ENCODE measurements around the gene TRMT1.
A peak's percentile ranks its signal among the peaks of the same experiment; 100 is the strongest.

TRMT1 gene

DNA sequence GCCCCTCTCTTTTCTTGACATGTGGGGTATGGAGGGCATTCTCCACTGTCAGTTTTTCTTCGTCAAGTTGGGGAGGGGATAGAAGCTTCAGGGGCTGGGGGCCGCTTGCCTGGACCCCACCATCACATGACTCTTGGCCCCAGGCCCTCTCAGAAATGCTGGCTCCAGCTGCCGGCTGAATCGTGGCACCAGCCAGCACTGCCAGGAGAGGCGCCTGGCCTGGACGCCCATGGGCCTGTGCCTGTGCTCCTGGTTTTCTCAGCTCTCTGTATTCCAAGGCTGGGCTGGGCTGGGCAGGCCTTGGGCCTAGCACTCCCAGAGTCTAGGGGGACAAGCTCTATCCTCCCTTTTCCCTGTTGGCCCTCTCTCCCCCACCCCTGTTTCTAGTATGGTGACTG is 52.4 kb downstream of the TRMT1 start:
- TF ChIP-seq, protein P1, sequence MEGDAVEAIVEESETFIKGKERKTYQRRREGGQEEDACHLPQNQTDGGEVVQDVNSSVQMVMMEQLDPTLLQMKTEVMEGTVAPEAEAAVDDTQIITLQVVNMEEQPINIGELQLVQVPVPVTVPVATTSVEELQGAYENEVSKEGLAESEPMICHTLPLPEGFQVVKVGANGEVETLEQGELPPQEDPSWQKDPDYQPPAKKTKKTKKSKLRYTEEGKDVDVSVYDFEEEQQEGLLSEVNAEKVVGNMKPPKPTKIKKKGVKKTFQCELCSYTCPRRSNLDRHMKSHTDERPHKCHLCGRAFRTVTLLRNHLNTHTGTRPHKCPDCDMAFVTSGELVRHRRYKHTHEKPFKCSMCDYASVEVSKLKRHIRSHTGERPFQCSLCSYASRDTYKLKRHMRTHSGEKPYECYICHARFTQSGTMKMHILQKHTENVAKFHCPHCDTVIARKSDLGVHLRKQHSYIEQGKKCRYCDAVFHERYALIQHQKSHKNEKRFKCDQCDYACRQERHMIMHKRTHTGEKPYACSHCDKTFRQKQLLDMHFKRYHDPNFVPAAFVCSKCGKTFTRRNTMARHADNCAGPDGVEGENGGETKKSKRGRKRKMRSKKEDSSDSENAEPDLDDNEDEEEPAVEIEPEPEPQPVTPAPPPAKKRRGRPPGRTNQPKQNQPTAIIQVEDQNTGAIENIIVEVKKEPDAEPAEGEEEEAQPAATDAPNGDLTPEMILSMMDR (IDR thresholded peaks at IDR 0.05; ENCODE audit: poor library complexity, severe bottlenecking): no peak
- Histone ChIP-seq H3K4me3 (ENCODE audit: severe bottlenecking) (no peak overlapping the region), H3K27me3 (ENCODE audit: insufficient read depth, poor library complexity, severe bottlenecking) (no peaks in the 10 kb centered on the region), H3K4me1 (ENCODE audit: insufficient read depth, poor library complexity, severe bottlenecking) (peaks cover 11% of the 10 kb centered on the region), H3K9me3 (ENCODE audit: severe bottlenecking) (no peaks in the 10 kb centered on the region), H3K27ac (ENCODE audit: poor library complexity, severe bottlenecking) (no peak overlapping the region), H3K36me3 (ENCODE audit: low read depth) (no peaks in the 10 kb centered on the region)
- ATAC-seq (ENCODE audit: low read depth) (no peak), DNase-seq (ENCODE audit: low spot score) (no peak)

DNA sequence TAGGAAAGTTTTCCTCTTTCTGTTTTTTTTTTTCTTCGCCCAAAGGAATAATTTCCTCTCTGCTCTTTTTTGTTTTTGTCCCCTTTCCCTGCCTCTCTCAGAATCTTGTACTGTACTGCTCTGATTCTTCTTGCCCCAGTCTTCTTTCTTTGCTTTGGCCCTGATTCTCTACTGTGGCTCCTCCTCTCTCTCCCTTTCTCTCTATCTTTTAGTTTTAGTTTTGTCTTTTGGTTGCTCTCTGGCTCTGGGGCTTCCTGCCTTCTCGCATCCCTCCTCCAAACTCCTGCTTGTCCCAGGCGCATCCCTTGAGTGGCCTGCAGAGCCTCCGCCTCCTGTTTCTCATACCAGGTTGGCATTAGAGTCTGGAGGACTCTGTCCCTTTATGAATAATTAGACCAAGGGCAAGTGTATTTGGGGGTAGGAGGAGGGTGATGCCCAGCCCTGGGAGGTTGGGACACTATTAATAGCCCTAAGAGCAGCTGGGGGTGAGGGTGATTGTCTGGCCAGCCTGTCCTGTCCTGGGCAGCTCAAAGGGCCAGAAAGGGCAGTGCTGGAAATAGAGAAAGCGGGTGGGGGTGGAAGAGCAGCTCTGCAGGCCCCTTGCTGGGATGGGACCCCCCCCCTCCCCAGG is 53.0 kb downstream of the TRMT1 start:
- no peak for DNase-seq (ENCODE audit: low spot score)
- Histone ChIP-seq H3K4me1 (ENCODE audit: insufficient read depth, poor library complexity, severe bottlenecking) (peaks cover 11% of the 10 kb centered on the region), H3K27ac (ENCODE audit: poor library complexity, severe bottlenecking) (no peak overlapping the region), H3K4me3 (ENCODE audit: severe bottlenecking) (no peak overlapping the region), H3K36me3 (ENCODE audit: low read depth) (no peaks in the 10 kb centered on the region), H3K27me3 (ENCODE audit: insufficient read depth, poor library complexity, severe bottlenecking) (no peaks in the 10 kb centered on the region), H3K9me3 (ENCODE audit: severe bottlenecking) (no peaks in the 10 kb centered on the region)
- TF ChIP-seq, protein P1 (IDR thresholded peaks at IDR 0.05; ENCODE audit: poor library complexity, severe bottlenecking): no peak
- no peak for ATAC-seq (ENCODE audit: low read depth)

DNA sequence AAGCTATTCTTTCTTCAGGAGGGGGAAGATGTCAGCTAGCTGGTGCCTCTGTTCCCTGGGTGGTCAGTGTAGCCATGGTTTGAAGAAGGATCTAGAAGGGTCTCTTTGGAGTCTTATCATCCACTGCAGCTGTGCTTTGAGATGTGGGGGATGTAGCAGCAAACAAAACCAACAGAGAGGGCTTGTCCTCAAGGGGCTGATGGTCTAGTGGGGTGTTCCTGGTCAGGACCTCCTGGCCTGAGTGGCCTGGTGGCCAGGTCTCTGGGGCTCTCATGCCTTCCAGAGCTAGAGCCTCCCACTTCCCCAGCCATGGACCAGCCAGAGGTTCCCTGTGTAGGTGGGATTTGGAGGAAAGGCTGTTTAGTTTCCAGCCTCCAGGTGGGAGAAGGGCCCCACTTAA is 54.2 kb downstream of the TRMT1 start:
- H3K4me3 ChIP-seq (ENCODE audit: severe bottlenecking): no peak overlapping the region
- no peaks in the 10 kb centered on the region for H3K9me3 ChIP-seq (ENCODE audit: severe bottlenecking)
- no peak for DNase-seq (ENCODE audit: low spot score)
- H3K36me3 ChIP-seq (ENCODE audit: low read depth): no peaks in the 10 kb centered on the region
- ATAC-seq (ENCODE audit: low read depth): no peak
- TF ChIP-seq, protein P1 (IDR thresholded peaks at IDR 0.05; ENCODE audit: poor library complexity, severe bottlenecking): no peak
- H3K27me3 ChIP-seq (ENCODE audit: insufficient read depth, poor library complexity, severe bottlenecking): no peaks in the 10 kb centered on the region
- no peak overlapping the region for H3K27ac ChIP-seq (ENCODE audit: poor library complexity, severe bottlenecking)
- H3K4me1 ChIP-seq (ENCODE audit: insufficient read depth, poor library complexity, severe bottlenecking): peaks cover 11% of the 10 kb centered on the region

DNA sequence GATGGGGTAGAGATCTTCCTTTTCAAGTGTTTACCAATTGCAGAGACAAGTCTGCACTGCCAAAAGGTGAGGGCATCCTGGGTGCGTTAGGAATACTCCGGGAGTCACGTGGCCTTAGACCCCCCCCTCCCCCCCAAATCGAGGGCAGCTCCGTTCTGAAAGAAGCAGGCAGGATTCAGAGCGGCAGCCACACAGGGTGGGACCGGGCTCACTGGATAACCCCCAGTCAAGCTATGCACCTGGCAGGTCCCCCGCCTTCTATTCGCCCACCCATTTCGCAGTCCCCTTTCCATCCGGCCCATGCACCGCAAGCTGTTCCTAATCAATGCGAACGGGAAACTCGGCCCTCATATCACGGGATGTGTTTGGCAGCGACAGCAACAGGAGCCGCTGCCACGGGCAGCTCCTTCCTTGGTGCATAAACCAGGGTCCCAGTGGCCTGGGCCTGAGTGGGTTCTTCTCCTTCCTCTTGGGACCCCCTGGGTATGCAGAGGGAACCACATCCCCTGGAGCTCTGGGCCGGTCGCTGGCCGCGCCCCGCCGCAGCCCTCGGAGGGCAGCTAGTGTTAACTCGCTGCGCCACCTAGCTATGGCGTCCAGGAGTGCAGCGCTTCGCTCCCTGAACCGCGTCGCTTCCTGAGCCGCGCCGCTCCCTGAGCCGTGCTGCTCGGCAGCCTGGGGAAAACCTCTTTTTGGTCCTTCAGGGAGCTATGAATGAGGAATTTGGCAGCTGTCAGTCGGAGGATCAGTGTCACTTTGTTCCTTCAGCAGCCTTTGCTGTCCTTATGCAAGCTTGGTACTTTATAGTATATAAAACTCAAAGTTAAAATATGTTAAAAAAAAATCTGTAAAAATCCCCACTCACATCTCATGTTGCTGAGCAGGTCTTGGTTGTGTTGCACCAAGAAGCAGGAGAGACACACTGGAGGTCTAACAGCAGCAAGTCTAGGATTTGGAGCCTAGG is 55.3 kb downstream of the TRMT1 start:
- Histone ChIP-seq H3K27me3 (ENCODE audit: insufficient read depth, poor library complexity, severe bottlenecking) (no peaks in the 10 kb centered on the region), H3K36me3 (ENCODE audit: low read depth) (no peaks in the 10 kb centered on the region), H3K4me1 (ENCODE audit: insufficient read depth, poor library complexity, severe bottlenecking) (peaks cover 16% of the 10 kb centered on the region), H3K9me3 (ENCODE audit: severe bottlenecking) (no peaks in the 10 kb centered on the region), H3K4me3 (ENCODE audit: severe bottlenecking) (peak overlapping the region; percentile 19), H3K27ac (ENCODE audit: poor library complexity, severe bottlenecking) (peak overlapping the region; percentile 39)
- DNase-seq (ENCODE audit: low spot score) (no peak), ATAC-seq (ENCODE audit: low read depth) (peak; percentile 86)
- TF ChIP-seq, protein P1 (IDR thresholded peaks at IDR 0.05; ENCODE audit: poor library complexity, severe bottlenecking): peak; percentile 96
